Coronary artery (tissue), 2 donors: ENCODE results near the gene CRNKL1.

Experiments
- DNase-seq: peaks from one replicate; pipeline ENCODE4 v3.0.0-alpha.2; 2017; ENCODE audit warnings: low spot score
- H3K27ac ChIP-seq, 2 donors: fragments of 200-600 bp; sonication (generic); one replicate each; pipeline ENCODE4 v1.5.1; 2016 to 2019
- H3K4me3 ChIP-seq: fragments of 200-600 bp; sonication (generic); 2 replicates; pipeline ENCODE4 v1.5.1; 2016; ENCODE audit warnings: mild to moderate bottlenecking, moderate library complexity
- CTCF ChIP-seq: fragments of 200-600 bp; sonication (generic); IDR thresholded peaks from one replicate; pipeline ENCODE4 v1.5.1; 2019; ENCODE audit warnings: antibody characterized with exemption

Gene CRNKL1

GRCh38 chr20:20021835-20022234 lies 30.4 kb downstream of the CRNKL1 start:
- no peak overlapping the region for H3K27ac ChIP-seq
- no peak for DNase-seq
- no peak for TF ChIP-seq CTCF
- no peak overlapping the region for H3K4me3 ChIP-seq

- no peak overlapping the region for H3K4me3 ChIP-seq
- no peak for TF ChIP-seq CTCF
- no peak for DNase-seq
- H3K27ac ChIP-seq: no peak overlapping the region
Observed at GRCh38 chr20:20020908-20021307, 31.4 kb downstream of the CRNKL1 start.

GRCh38 chr20:20019123-20019522 lies 33.1 kb downstream of the CRNKL1 start:
- no peak overlapping the region for H3K4me3 ChIP-seq
- no peak for DNase-seq
- TF ChIP-seq CTCF: no peak
- H3K27ac ChIP-seq: no peak overlapping the region

- no peak overlapping the region for H3K27ac ChIP-seq
- peak overlapping the region; percentile 80 for H3K4me3 ChIP-seq
- no peak for TF ChIP-seq CTCF
- DNase-seq: no peak
Observed at GRCh38 chr20:20018366-20018765, 33.9 kb downstream of the CRNKL1 start.

GRCh38 chr20:20017844-20018185 lies 34.5 kb downstream of the CRNKL1 start:
- peak overlapping the region; percentile 80 for H3K4me3 ChIP-seq
- TF ChIP-seq CTCF: no peak
- H3K27ac ChIP-seq: peak overlapping the region; percentile 39 to 64
- DNase-seq: no peak

- Histone ChIP-seq H3K27ac (peak within 1 kb of the TSS; percentile 39 to 64), H3K4me3 (peak within 1 kb of the TSS; percentile 80)
- peak; percentile 94 for DNase-seq
- TF ChIP-seq CTCF: peak; percentile 52
Observed at GRCh38 chr20:20017001-20017843, 35.0 kb downstream of the CRNKL1 start, which contains the start of gene NAA20. Gene NAA20, plus strand, starts transcription at chr20:20017362. Its CDS starts 35 bp downstream, at chr20:20017397.

GRCh38 chr20:20014659-20015058 lies 37.6 kb downstream of the CRNKL1 start:
- TF ChIP-seq CTCF: no peak
- DNase-seq: no peak
- no peak overlapping the region for H3K27ac ChIP-seq
- no peak overlapping the region for H3K4me3 ChIP-seq
